LNCaP clone FGC (cell line): ENCODE measurements around the gene MAN1A2.
A peak's percentile ranks its signal among the peaks of the same experiment; 100 is the strongest.
"Not testable (repeated sequence)": the region's sequence is repeated elsewhere in the genome, so short reads cannot be mapped to it uniquely, and the experiment has no call there.

Experiments used
- DNase-seq: peaks from one replicate; pipeline ENCODE4 v3.0.0-alpha.2; 2011; ENCODE audit warnings: low read depth
- H3K4me3 ChIP-seq: 2 replicates; pipeline ENCODE4 v1.5.1; 2011; ENCODE audit warnings: mild to moderate bottlenecking, low read depth, low read length, control low read depth
- TF ChIP-seq, protein P1 (sequence below): IDR thresholded peaks from 2 replicates; pipeline ENCODE4 v1.5.1; 2012; ENCODE audit warnings: mild to moderate bottlenecking; ENCODE audit not compliant: control insufficient read depth, insufficient read depth; ENCODE audit errors: extremely low read depth

The MAN1A2 gene

DNA sequence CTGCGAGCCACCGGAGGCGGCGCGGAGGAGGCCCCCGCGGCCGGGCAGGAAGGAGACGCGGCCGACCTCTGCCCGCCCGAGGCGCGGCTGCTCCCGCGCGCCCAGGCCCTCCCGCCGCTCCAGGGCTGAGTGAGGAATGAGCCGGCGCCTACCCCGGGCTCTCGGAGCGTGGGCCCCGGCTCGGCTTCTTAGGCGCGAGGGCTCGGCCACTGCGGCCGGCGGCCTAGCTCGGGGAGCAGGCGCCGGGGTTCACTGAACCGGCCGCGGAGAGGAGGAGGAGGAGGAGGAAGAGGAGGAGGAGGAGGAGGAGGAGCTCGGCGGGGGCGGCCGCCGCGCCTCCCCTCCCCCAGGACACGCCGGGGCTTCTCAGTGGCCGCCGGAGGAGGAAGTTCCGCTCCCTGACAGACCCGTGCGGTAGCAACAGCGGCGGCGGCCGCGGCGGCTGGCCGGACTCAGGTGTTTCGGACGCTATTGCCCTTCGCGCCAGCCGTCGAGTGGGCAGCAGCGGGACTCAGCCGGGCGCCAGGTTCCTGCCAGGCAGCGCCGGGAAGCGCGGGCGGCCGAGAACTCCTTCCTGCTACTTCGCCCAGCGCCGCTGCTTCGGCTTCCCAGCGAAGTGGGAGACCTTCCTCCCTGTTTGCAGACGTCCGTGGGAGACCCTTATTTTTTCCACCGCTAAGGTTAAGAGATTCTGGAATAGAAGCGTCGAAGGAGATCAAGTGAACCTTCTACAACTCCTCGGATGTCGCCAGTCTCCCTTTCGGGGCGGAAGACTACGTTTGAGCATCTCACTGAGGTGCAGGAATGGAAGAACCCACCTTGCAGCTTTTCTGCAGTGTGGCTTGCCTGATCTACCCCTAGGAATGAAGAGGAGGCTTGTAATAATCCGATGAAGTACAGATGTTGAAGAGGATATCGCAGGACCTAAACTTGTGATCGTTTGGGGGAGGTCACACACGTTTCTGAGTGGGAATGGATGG lies at the start of gene MAN1A2:
Gene MAN1A2, plus strand, starts transcription at position 404 of the 980 bp plus-strand sequence. CDS start 735 bp downstream, outside the sequence.
- peak; percentile 65 for DNase-seq
- TF ChIP-seq, protein P1, sequence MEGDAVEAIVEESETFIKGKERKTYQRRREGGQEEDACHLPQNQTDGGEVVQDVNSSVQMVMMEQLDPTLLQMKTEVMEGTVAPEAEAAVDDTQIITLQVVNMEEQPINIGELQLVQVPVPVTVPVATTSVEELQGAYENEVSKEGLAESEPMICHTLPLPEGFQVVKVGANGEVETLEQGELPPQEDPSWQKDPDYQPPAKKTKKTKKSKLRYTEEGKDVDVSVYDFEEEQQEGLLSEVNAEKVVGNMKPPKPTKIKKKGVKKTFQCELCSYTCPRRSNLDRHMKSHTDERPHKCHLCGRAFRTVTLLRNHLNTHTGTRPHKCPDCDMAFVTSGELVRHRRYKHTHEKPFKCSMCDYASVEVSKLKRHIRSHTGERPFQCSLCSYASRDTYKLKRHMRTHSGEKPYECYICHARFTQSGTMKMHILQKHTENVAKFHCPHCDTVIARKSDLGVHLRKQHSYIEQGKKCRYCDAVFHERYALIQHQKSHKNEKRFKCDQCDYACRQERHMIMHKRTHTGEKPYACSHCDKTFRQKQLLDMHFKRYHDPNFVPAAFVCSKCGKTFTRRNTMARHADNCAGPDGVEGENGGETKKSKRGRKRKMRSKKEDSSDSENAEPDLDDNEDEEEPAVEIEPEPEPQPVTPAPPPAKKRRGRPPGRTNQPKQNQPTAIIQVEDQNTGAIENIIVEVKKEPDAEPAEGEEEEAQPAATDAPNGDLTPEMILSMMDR, result no peak

DNA sequence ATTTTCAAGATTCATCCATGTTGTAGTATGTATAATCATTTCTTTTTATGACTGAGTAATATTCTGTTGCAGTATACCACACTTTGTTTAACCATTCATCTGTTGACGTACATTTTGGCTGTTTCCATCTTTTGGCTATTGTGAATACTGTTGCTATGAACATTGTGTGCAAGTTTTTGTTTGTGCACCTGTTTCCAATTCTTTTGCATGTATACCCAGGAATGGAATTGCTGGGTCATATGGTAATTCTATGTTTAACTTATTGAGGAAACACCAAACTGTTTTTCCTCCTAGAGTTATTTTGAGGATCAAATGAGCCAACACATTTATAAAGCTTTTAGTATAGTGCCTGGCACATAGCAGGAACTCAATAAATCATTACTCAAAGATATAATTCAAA lies 49.2 kb upstream of the MAN1A2 start:
- H3K4me3 ChIP-seq, result no peak overlapping the region
- TF ChIP-seq, protein P1, result no peak
- no peak for DNase-seq

More for the DNA sequence above, at the start of gene MAN1A2:
- H3K4me3 ChIP-seq, result peak within 1 kb of the TSS; percentile 77

DNA sequence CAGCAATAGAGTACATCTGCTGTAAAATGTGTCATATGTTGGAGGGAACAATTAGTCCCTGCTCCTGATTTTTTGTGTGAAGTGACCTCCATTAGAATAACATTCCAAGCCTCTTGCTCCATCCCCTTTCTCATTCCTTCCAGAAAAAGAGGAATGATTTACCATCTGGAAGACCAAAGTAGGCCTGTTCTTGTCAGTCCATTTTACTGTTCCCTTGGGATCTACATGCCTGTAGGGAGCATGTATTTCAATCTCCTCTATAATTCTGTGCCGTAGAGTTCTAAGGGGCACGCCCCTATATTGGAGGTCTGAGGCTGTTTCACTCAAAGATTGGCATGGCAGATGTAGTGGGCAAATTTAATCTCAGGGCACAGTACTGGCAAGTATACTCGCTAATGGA lies 48.8 kb upstream of the MAN1A2 start:
- TF ChIP-seq, protein P1, result no peak
- no peak for DNase-seq
- no peak overlapping the region for H3K4me3 ChIP-seq

DNA sequence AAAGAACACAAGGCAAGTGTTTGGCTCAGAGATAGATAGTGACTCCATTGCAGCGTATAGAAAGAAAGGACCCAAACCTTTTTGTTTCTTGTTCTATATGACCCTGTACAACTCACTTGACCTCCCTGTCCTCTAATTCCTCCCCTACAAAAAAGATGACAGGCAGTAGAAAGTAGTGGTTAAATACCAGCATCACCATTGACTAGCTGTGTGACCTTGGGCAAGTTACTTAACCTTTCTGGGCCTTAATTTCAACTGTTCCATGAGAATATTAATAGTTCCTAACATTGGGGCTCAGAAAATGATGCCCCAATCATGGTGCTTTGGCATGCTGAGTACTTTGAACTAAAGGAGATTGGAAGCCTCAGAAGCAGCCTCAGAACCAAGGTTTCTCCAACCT lies 46.7 kb upstream of the MAN1A2 start:
- TF ChIP-seq, protein P1, result no peak
- no peak overlapping the region for H3K4me3 ChIP-seq
- no peak for DNase-seq

DNA sequence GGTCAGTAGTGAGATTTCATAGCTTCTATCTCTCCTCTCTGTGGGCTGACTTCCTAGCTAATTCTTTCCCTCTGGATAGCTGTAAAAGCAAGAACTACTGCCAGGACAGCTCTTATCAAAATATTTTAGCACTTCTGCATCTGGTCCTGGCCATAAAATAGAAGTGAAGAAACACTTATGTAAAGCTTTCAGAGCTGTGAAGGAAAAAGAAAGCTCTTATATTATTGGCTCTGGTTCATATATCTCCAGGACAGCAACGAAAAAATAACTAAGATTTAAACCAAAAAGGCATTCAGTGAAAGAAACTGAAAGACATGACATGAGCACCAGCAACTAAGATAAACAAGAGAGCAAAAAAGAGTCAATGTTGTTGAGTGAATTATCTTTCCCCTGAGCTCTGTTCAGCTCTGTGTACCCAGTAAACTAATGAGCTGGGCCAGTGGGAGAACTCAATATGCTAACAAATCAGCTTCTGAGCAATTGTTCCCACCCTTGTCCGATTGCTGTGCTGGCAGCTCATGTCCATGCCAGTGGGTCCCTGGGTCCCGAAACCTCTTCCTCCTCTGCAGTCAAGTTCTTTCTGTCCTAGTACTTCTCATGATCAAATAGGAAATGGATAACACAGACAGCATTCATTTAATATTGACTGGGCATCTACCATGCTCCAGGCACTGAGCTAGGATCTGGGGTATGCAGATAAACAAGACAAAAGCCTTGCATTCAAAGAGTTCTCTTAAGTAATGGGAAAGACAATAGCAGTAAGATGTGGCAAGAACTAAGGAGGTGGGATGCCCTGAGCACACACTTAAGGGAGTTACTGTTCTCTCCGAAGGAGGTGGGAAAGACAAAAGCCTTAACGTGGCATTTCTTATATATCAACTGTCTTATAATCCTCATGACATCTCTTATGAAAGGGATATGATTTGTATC lies 45.3 kb upstream of the MAN1A2 start:
- no peak overlapping the region for H3K4me3 ChIP-seq
- DNase-seq, result no peak
- TF ChIP-seq, protein P1, result no peak

DNA sequence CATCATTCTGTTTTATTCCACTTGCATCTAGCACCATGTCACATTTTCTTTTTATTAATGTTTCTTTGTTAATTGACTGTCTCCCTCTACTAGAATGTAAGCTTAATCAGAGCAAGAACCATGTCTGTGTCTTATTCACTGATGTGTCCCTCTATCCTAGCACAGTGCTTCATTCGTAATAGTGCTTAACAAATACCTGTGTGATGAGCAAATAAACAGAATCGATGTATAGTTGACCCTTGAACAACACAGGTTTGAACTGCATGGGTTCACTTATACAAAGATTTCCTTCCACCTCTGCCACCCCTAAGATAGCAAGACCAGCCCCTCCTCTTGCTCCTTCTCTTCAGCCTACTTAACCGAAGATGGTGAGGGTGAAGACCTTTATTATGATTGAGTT lies 42.9 kb upstream of the MAN1A2 start:
- H3K4me3 ChIP-seq, result no peak overlapping the region
- DNase-seq, result no peak
- TF ChIP-seq, protein P1, result no peak

DNA sequence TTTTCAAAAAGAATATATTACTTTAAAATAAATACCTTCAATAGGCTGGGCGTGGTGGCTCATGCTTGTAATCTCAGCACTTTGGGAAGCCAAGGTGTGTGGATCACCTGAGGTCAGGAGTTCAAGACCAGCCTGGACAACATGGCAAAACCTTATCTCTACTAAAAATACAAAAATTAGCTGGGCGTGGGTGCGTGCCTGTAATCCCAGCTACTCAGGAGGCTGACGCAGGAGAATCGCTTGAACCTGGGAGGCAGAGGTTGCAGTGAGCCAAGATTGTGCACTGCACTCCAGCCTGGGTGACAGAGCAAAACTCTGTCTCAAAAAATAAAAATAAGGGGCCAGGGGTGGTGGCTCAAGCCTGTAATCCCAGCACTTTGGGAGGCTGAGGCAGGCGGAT lies 41.2 kb upstream of the MAN1A2 start:
- H3K4me3 ChIP-seq, DNase-seq: not testable (repeated sequence)
